Large intestine (tissue), 3 donors: Measurements from ENCODE around the gene ANP32B. TPM values are rescaled to one million over a fixed set of nuclear protein-coding genes. Genes with fewer than 3 reads are reported as not detected.

ENCODE experiments used
- DNase-seq, 2 donors: peaks; one replicate each; pipeline versions ENCODE4 v3.0.0 to v3.0.0-alpha.2; 2013
- H3K27ac ChIP-seq: one replicate; pipeline ENCODE4 v1.5.1; 2013; ENCODE audit warnings: low read length
- H3K27me3 ChIP-seq: 2 replicates; pipeline ENCODE4 v1.6.1; 2013; ENCODE audit warnings: low read length; ENCODE audit not compliant: control insufficient read depth, insufficient read depth
- H3K36me3 ChIP-seq: 2 replicates; pipeline ENCODE4 v1.6.1; 2013; ENCODE audit warnings: low read length; ENCODE audit not compliant: control insufficient read depth, insufficient read depth
- H3K4me1 ChIP-seq: one replicate; pipeline ENCODE4 v1.6.1; 2013; ENCODE audit warnings: low read length; ENCODE audit not compliant: control insufficient read depth, insufficient read depth
- H3K4me3 ChIP-seq: one replicate; pipeline ENCODE4 v1.5.1; 2013; ENCODE audit warnings: low read length
- H3K9me3 ChIP-seq: one replicate; pipeline ENCODE4 v1.6.1; 2013; ENCODE audit warnings: mild to moderate bottlenecking, low read depth, low read length, moderate library complexity; ENCODE audit not compliant: control insufficient read depth
- WGBS: methylation state at CpG from one replicate; pipeline ENCODE4 v1.1.5; 2013; ENCODE audit warnings: low lambda C conversion rate; ENCODE audit not compliant: insufficient coverage; 5-methylcytosine and 5-hydroxymethylcytosine counted together
- polyA plus RNA-seq: library from polyadenylated mRNA; unstranded; fragments of 120-200 nt; gene quantifications from one replicate; pipeline ENCODE4 v1.2.1, GENCODE V29; 2013

ANP32B gene
- polyA plus RNA-seq, 1 donor: 260 TPM

DNA sequence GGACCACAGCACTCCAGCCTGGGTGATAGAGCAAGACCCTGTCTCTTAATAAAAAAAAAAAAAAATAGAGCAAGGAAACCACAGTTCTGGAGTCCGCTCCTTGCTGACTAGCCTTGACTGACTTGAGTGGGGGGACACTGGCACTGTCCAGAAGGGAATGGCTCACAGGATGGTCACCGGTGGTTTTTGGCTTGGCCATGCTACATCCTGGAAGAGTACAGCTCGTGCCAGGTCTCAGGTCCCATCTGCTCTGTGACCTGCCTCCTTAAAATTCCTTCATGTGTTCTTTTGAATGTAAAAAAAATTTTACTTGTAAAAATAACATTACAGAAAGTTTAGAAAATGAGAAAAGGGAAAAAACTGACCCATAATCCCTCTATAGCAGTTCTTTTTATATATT, 79.0 kb downstream of the ANP32B start:
- no peak overlapping the region for H3K27ac ChIP-seq
- no peak for DNase-seq
- no CpG with 5 or more reads among the region's 3 CpGs for WGBS

GRCh38 chr9:98064623-98065392, 81.7 kb downstream of the ANP32B start:
- Histone ChIP-seq H3K9me3 (no peaks in the 10 kb centered on the region), H3K4me1 (no peaks in the 10 kb centered on the region), H3K27me3 (no peaks in the 10 kb centered on the region), H3K4me3 (no peak overlapping the region), H3K36me3 (peaks cover 35% of the 10 kb centered on the region), H3K27ac (no peak overlapping the region)
- 100% methylated on average over 1 of the region's 8 CpGs for WGBS
- no peak for DNase-seq

More for the DNA sequence above, 79.0 kb downstream of the ANP32B start:
- Histone ChIP-seq H3K9me3 (no peaks in the 10 kb centered on the region), H3K27me3 (no peaks in the 10 kb centered on the region), H3K36me3 (peaks cover 35% of the 10 kb centered on the region), H3K4me1 (peaks cover 5% of the 10 kb centered on the region), H3K4me3 (no peak overlapping the region)

Other genes starting within 250 kb of the ANP32B start
- gene FOXE1, start 130.1 kb upstream of the ANP32B start, polyA plus RNA-seq: 0.01 TPM
- gene TRMO, start 60.8 kb upstream of the ANP32B start, polyA plus RNA-seq: 19.3 TPM
- gene HEMGN, start 45.2 kb upstream of the ANP32B start, polyA plus RNA-seq: 4.4 TPM
- 70.4 TPM for gene NANS, start 73.4 kb downstream of the ANP32B start, polyA plus RNA-seq
- gene TRIM14, start 135.9 kb downstream of the ANP32B start, polyA plus RNA-seq: 59.2 TPM
- 57.6 TPM for gene CORO2A, start 209.3 kb downstream of the ANP32B start, polyA plus RNA-seq